Measurements from ENCODE around the gene CEMIP2. TPM values are rescaled to one million over a fixed set of nuclear protein-coding genes. Genes with fewer than 3 reads are reported as not detected.

CEMIP2 gene
- total RNA-seq, 4 donors from 2014 or later = 93.7 to 184 (median 110) TPM

GRCh38 chr9:71763832-71764231 is 4.5 kb downstream of the CEMIP2 start:
- no peak for TF ChIP-seq CTCF (IDR thresholded peaks at IDR 0.05; ENCODE audit: low read depth)

GRCh38 chr9:71762900-71763653 is 5.2 kb downstream of the CEMIP2 start:
- no peak for TF ChIP-seq CTCF (IDR thresholded peaks at IDR 0.05; ENCODE audit: low read depth)

- TF ChIP-seq CTCF (IDR thresholded peaks at IDR 0.05; ENCODE audit: low read depth) = no peak
These were observed 6.4 kb downstream of the CEMIP2 start for GRCh38 chr9:71761938-71762353.

GRCh38 chr9:71760901-71761300 is 7.4 kb downstream of the CEMIP2 start:
- TF ChIP-seq CTCF (IDR thresholded peaks at IDR 0.05; ENCODE audit: low read depth) = no peak

GRCh38 chr9:71758785-71759184 is 9.5 kb downstream of the CEMIP2 start:
- no peak for TF ChIP-seq CTCF (IDR thresholded peaks at IDR 0.05; ENCODE audit: low read depth)

- no peak for TF ChIP-seq CTCF (IDR thresholded peaks at IDR 0.05; ENCODE audit: low read depth)
These were observed 10.0 kb downstream of the CEMIP2 start for GRCh38 chr9:71758277-71758676.

- TF ChIP-seq CTCF (IDR thresholded peaks at IDR 0.05; ENCODE audit: low read depth) = no peak
These were observed 11.6 kb downstream of the CEMIP2 start for GRCh38 chr9:71756753-71757152.

Data from subcutaneous adipose tissue (tissue), 4 donors.